Activated CD4-positive, CD25-positive, alpha-beta regulatory T cell (primary cell): Measurements from ENCODE around the gene SOAT2.
"Not testable (repeated sequence)": the region's sequence is repeated elsewhere in the genome, so short reads cannot be mapped to it uniquely, and the experiment has no call there.

Source experiments
- DNase-seq, 4 experiments: peaks; one replicate each; lab custom pipeline; 2025; lab: John Stamatoyannopoulos, UW

The SOAT2 gene

GRCh38 chr12:53133722-53134121 lies 30.4 kb downstream of the SOAT2 start:
- DNase-seq, result no peak

- DNase-seq, result no peak
Observed at GRCh38 chr12:53143355-53143754, 40.1 kb downstream of the SOAT2 start.

GRCh38 chr12:53145383-53146260 lies 42.3 kb downstream of the SOAT2 start:
- no peak for DNase-seq

GRCh38 chr12:53147181-53147580 lies 43.9 kb downstream of the SOAT2 start:
- no peak for DNase-seq

GRCh38 chr12:53147653-53148052 lies 44.4 kb downstream of the SOAT2 start:
- no peak for DNase-seq

- no peak for DNase-seq
Observed at GRCh38 chr12:53151039-53151438, 47.8 kb downstream of the SOAT2 start.

GRCh38 chr12:53152390-53152789 lies 49.1 kb downstream of the SOAT2 start:
- DNase-seq, result no peak

GRCh38 chr12:53159195-53159839 lies 56.0 kb downstream of the SOAT2 start:
- peak; percentile 72 to 90 (median 82) for DNase-seq

GRCh38 chr12:53160000-53160399 lies 56.7 kb downstream of the SOAT2 start:
- no peak for DNase-seq

- DNase-seq, result no peak
Observed at GRCh38 chr12:53160673-53161072, 57.4 kb downstream of the SOAT2 start.

- DNase-seq, result no peak
Observed at GRCh38 chr12:53161119-53161911, 58.0 kb downstream of the SOAT2 start.

GRCh38 chr12:53163008-53163407 lies 59.7 kb downstream of the SOAT2 start:
- DNase-seq, result not testable (repeated sequence)

GRCh38 chr12:53166837-53167236 lies 63.6 kb downstream of the SOAT2 start:
- no peak for DNase-seq

GRCh38 chr12:53169644-53170043 lies 66.4 kb downstream of the SOAT2 start:
- no peak for DNase-seq

GRCh38 chr12:53170215-53170614 lies 66.9 kb downstream of the SOAT2 start:
- no peak for DNase-seq

GRCh38 chr12:53170876-53171724 lies 67.8 kb downstream of the SOAT2 start:
- no peak for DNase-seq

- DNase-seq, result no peak
Observed at GRCh38 chr12:53171725-53172329, 68.5 kb downstream of the SOAT2 start.

GRCh38 chr12:53172352-53172751 lies 69.1 kb downstream of the SOAT2 start:
- DNase-seq, result no peak

- DNase-seq, result no peak
Observed at GRCh38 chr12:53173085-53173715, 69.9 kb downstream of the SOAT2 start.
